ENCODE data around the gene STING1. TPM values are rescaled to one million over a fixed set of nuclear protein-coding genes. Genes with fewer than 3 reads are reported as not detected.

The STING1 gene
- total RNA-seq, 1 experiment from 2014 or later, result 0.48 TPM

DNA sequence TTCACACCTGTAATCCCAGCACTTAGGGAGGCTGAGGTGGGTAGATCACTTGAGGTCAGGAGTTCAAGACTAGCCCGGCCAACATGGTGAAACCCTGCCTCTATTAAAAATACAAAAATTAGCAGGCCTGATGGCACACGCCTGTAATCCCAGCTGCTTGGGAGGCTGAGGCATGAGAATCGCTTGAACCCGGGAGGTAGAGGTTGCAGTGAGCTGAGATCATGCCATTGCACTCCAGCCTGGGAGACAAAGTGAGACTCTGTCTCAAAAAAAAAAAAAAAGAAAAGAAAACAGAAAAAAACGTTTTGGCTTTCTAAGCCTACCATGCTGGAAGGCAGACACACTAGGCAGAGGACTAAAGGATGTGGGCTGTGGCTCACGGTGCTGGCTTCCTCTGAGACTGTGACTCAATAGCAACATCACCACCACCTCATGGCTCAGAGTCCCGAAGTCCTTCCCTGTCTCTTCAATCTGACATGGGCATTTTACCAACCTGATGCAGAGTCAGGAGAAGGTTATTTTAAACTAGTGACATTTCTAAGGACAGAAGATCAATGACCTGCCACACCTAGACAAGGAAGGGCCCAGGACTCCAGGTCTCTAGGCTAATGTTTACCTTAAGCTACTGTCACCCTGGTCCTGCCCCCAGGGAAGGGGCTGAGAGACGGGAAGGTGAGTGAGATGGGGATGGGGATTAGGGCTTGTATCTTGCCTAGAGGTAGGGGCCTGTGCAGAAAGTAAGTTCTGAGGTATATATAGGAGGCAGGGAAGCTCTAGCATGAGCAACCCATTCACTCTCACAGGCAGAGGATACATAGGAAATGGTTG, 23.8 kb downstream of the STING1 start:
- Histone ChIP-seq H3K27ac (ENCODE audit: insufficient read length, low read depth, low read length) (no peak overlapping the region), H4K5ac (ENCODE audit: insufficient read length, low read depth, low read length) (no peak overlapping the region), H3K4ac (ENCODE audit: low read depth, low read length) (no peak overlapping the region), H2BK120ac (ENCODE audit: low read depth, low read length, poor library complexity, severe bottlenecking) (no peak overlapping the region), H3K79me2 (ENCODE audit: insufficient read depth, low read length) (no peaks in the 10 kb centered on the region), H3K18ac (ENCODE audit: insufficient read length, low read depth, low read length) (no peak overlapping the region), H3K9ac (ENCODE audit: extremely low read depth, insufficient read length, low read length) (no peak overlapping the region), H2AFZ (ENCODE audit: low read length) (no peak overlapping the region), H2BK5ac (ENCODE audit: insufficient read length, low read length) (no peak overlapping the region), H4K20me1 (ENCODE audit: control insufficient read depth, insufficient read depth, insufficient read length) (no peaks in the 10 kb centered on the region), H4K8ac (replicated peaks; ENCODE audit: insufficient read length, low read depth, low read length) (no peak overlapping the region), H3K9me3 (ENCODE audit: control insufficient read depth, low read depth, low read length) (no peaks in the 10 kb centered on the region), H3K14ac (ENCODE audit: insufficient read depth, low read length) (no peak overlapping the region), H2BK12ac (ENCODE audit: insufficient read length, low read depth, low read length) (no peak overlapping the region), H2BK15ac (ENCODE audit: low read depth, low read length) (no peak overlapping the region), H3K4me2 (ENCODE audit: insufficient read depth, insufficient read length, low read length) (no peak overlapping the region), H3K27me3 (ENCODE audit: insufficient read depth, low read length) (no peaks in the 10 kb centered on the region), H3K23ac (ENCODE audit: insufficient read length, low read depth, low read length) (no peak overlapping the region), H4K91ac (ENCODE audit: insufficient read length, low read depth, low read length) (no peak overlapping the region), H3K79me1 (ENCODE audit: insufficient read depth, low read depth, low read length, poor library complexity, severe bottlenecking) (no peaks in the 10 kb centered on the region), H2AK5ac (ENCODE audit: insufficient read length, low read length) (no peak overlapping the region), H3T11ph (ENCODE audit: low read length) (no peak overlapping the region), H3K56ac (ENCODE audit: insufficient read length, low read depth, low read length) (no peak overlapping the region), H3K4me1 (ENCODE audit: insufficient read depth, low read length) (peaks cover 18% of the 10 kb centered on the region; the same call in 1 of the 2 replicates), H2BK20ac (ENCODE audit: low read depth, low read length, poor library complexity, severe bottlenecking) (no peak overlapping the region), H3K23me2 (ENCODE audit: insufficient read length, low read depth, low read length, poor library complexity, severe bottlenecking) (no peaks in the 10 kb centered on the region)
- H3K27me3 Mint-ChIP-seq (ENCODE audit: low read depth), result no peaks in the 10 kb centered on the region; the same call in 1 of the 2 replicates
- H3K9me3 Mint-ChIP-seq, result no peaks in the 10 kb centered on the region; a peak in 1 of 5 replicates
- H3K4me3 Mint-ChIP-seq, result no peak overlapping the region
- no CpG with 5 or more reads among the region's 8 CpGs for WGBS (ENCODE audit: extremely low coverage, insufficient read length, low lambda C conversion rate)
- TF ChIP-seq, protein P1, sequence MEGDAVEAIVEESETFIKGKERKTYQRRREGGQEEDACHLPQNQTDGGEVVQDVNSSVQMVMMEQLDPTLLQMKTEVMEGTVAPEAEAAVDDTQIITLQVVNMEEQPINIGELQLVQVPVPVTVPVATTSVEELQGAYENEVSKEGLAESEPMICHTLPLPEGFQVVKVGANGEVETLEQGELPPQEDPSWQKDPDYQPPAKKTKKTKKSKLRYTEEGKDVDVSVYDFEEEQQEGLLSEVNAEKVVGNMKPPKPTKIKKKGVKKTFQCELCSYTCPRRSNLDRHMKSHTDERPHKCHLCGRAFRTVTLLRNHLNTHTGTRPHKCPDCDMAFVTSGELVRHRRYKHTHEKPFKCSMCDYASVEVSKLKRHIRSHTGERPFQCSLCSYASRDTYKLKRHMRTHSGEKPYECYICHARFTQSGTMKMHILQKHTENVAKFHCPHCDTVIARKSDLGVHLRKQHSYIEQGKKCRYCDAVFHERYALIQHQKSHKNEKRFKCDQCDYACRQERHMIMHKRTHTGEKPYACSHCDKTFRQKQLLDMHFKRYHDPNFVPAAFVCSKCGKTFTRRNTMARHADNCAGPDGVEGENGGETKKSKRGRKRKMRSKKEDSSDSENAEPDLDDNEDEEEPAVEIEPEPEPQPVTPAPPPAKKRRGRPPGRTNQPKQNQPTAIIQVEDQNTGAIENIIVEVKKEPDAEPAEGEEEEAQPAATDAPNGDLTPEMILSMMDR (conservative IDR thresholded peaks at IDR 0.05), result no peak
- peaks cover 29 to 36% of the 10 kb centered on the region in 2 experiments for H3K4me1 Mint-ChIP-seq
- no peaks in the 10 kb centered on the region for H3K36me3 Mint-ChIP-seq (ENCODE audit: insufficient read depth in 1 of 3, low read depth in 3 of 3)
- no peak for DNase-seq
- H3K27ac Mint-ChIP-seq, result no peak overlapping the region

All from H9 (cell line).